Measurements from ENCODE around the gene UGT1A8. TPM values are rescaled to one million over a fixed set of nuclear protein-coding genes. Genes with fewer than 3 reads are reported as not detected.
"Not testable (repeated sequence)": the region's sequence is repeated elsewhere in the genome, so short reads cannot be mapped to it uniquely, and the experiment has no call there.

UGT1A8 gene
- total RNA-seq, 5 donors from 2014 or later (not counting 1 experiment from before 2014, with no cell fraction given): not detected

- Histone ChIP-seq H3K27me3 (replicated peaks in 1 of 2; ENCODE audit: control insufficient read depth in 2 of 2, extremely low read depth in 1 of 2, insufficient read depth in 2 of 2, low read length in 1 of 2) (peaks cover 0 to 6% of the 10 kb centered on the region in 2 experiments), H3K4me1 (ENCODE audit: control insufficient read depth in 1 of 2, extremely low read depth in 1 of 2, insufficient read depth in 2 of 2, low read length in 2 of 2) (no peaks in the 10 kb centered on the region), H3K4me3 (ENCODE audit: control insufficient read depth in 1 of 2, extremely low read depth in 1 of 2, low read length in 1 of 2) (no peak overlapping the region), H3K27ac (ENCODE audit: low read length) (no peak overlapping the region), H3K36me3 (ENCODE audit: control insufficient read depth in 2 of 2, extremely low read depth in 1 of 2, insufficient read depth in 1 of 2, low read length in 1 of 2) (no peaks in the 10 kb centered on the region), H3K9me3 (no peaks in the 10 kb centered on the region)
- Mint-ChIP-seq H3K4me3 (no peak overlapping the region), H3K36me3 (no peaks in the 10 kb centered on the region), H3K9me3 (no peaks in the 10 kb centered on the region), H3K4me1 (no peaks in the 10 kb centered on the region), H3K27ac (no peak overlapping the region), H3K27me3 (peaks cover 29 to 30% of the 10 kb centered on the region in 2 donors)
- 90% methylated on average over 1 of the region's 1 CpG for WGBS (ENCODE audit: insufficient coverage)
- ATAC-seq (replicated peaks in 1 of 4): no peak
- CTCF ChIA-PET: no interaction called here
- DNase-seq: no peak
- POLR2A ChIA-PET: no interaction called here
These were observed 33.2 kb upstream of the UGT1A8 start for GRCh38 chr2:233584210-233584609.

GRCh38 chr2:233588400-233588799 lies 29.0 kb upstream of the UGT1A8 start:
- no peaks in the 10 kb centered on the region for H3K4me1 ChIP-seq (ENCODE audit: control insufficient read depth in 1 of 2, extremely low read depth in 1 of 2, insufficient read depth in 2 of 2, low read length in 2 of 2)
- H3K36me3 ChIP-seq (ENCODE audit: control insufficient read depth in 2 of 2, extremely low read depth in 1 of 2, insufficient read depth in 1 of 2, low read length in 1 of 2): no peaks in the 10 kb centered on the region
- CTCF ChIA-PET: no interaction called here
- no peak overlapping the region for H3K27ac Mint-ChIP-seq
- POLR2A ChIA-PET: no interaction called here
- H3K27me3 ChIP-seq (replicated peaks in 1 of 2; ENCODE audit: control insufficient read depth in 2 of 2, extremely low read depth in 1 of 2, insufficient read depth in 2 of 2, low read length in 1 of 2): peaks cover 0 to 13% of the 10 kb centered on the region in 2 experiments
- no peaks in the 10 kb centered on the region for H3K36me3 Mint-ChIP-seq
- H3K9me3 Mint-ChIP-seq: no peaks in the 10 kb centered on the region
- H3K9me3 ChIP-seq: no peaks in the 10 kb centered on the region
- H3K4me1 Mint-ChIP-seq: no peaks in the 10 kb centered on the region
- WGBS (ENCODE audit: insufficient coverage): 100% methylated on average over 1 of the region's 2 CpGs
- no peak overlapping the region for H3K27ac ChIP-seq (ENCODE audit: low read length)
- H3K27me3 Mint-ChIP-seq: peaks cover 37 to 38% of the 10 kb centered on the region in 2 donors
- ATAC-seq (replicated peaks in 1 of 4): no peak
- DNase-seq: no peak
- no peak overlapping the region for H3K4me3 Mint-ChIP-seq
- H3K4me3 ChIP-seq (ENCODE audit: control insufficient read depth in 1 of 2, extremely low read depth in 1 of 2, low read length in 1 of 2): no peak overlapping the region

GRCh38 chr2:233592706-233593105 lies 24.7 kb upstream of the UGT1A8 start:
- H3K27ac ChIP-seq (ENCODE audit: low read length); H3K4me1 Mint-ChIP-seq; H3K27ac Mint-ChIP-seq; CTCF ChIA-PET; H3K27me3 ChIP-seq (replicated peaks in 1 of 2; ENCODE audit: control insufficient read depth in 2 of 2, extremely low read depth in 1 of 2, insufficient read depth in 2 of 2, low read length in 1 of 2); DNase-seq; H3K9me3 ChIP-seq; H3K4me1 ChIP-seq (ENCODE audit: control insufficient read depth in 1 of 2, extremely low read depth in 1 of 2, insufficient read depth in 2 of 2, low read length in 2 of 2); POLR2A ChIA-PET; H3K9me3 Mint-ChIP-seq; H3K4me3 Mint-ChIP-seq; ATAC-seq (replicated peaks in 1 of 4); H3K36me3 Mint-ChIP-seq; H3K36me3 ChIP-seq (ENCODE audit: control insufficient read depth in 2 of 2, extremely low read depth in 1 of 2, insufficient read depth in 1 of 2, low read length in 1 of 2); H3K4me3 ChIP-seq (ENCODE audit: control insufficient read depth in 1 of 2, extremely low read depth in 1 of 2, low read length in 1 of 2): not testable (repeated sequence)
- H3K27me3 Mint-ChIP-seq: peaks cover 16 to 22% of the 10 kb centered on the region in 2 donors
- no CpG with 5 or more reads among the region's 1 CpG for WGBS (ENCODE audit: insufficient coverage)

GRCh38 chr2:233593201-233593600 lies 24.2 kb upstream of the UGT1A8 start:
- Histone ChIP-seq H3K4me3 (ENCODE audit: control insufficient read depth in 1 of 2, extremely low read depth in 1 of 2, low read length in 1 of 2) (no peak overlapping the region), H3K36me3 (ENCODE audit: control insufficient read depth in 2 of 2, extremely low read depth in 1 of 2, insufficient read depth in 1 of 2, low read length in 1 of 2) (no peaks in the 10 kb centered on the region), H3K4me1 (ENCODE audit: control insufficient read depth in 1 of 2, extremely low read depth in 1 of 2, insufficient read depth in 2 of 2, low read length in 2 of 2) (no peaks in the 10 kb centered on the region), H3K27me3 (replicated peaks in 1 of 2; ENCODE audit: control insufficient read depth in 2 of 2, extremely low read depth in 1 of 2, insufficient read depth in 2 of 2, low read length in 1 of 2) (peaks cover 0 to 10% of the 10 kb centered on the region in 2 experiments), H3K9me3 (no peaks in the 10 kb centered on the region), H3K27ac (ENCODE audit: low read length) (no peak overlapping the region)
- POLR2A ChIA-PET: no interaction called here
- no peak for DNase-seq
- peaks cover 15 to 19% of the 10 kb centered on the region in 2 donors for H3K27me3 Mint-ChIP-seq
- no peaks in the 10 kb centered on the region for H3K36me3 Mint-ChIP-seq
- ATAC-seq (replicated peaks in 1 of 4): no peak
- no peak overlapping the region for H3K4me3 Mint-ChIP-seq
- no peak overlapping the region for H3K27ac Mint-ChIP-seq
- no CpG with 5 or more reads among the region's 8 CpGs for WGBS (ENCODE audit: insufficient coverage)
- H3K9me3 Mint-ChIP-seq: no peaks in the 10 kb centered on the region
- H3K4me1 Mint-ChIP-seq: no peaks in the 10 kb centered on the region
- CTCF ChIA-PET: no interaction called here

- Mint-ChIP-seq H3K4me1 (no peaks in the 10 kb centered on the region), H3K4me3 (no peak overlapping the region), H3K27me3 (peaks cover 22 to 23% of the 10 kb centered on the region in 2 donors), H3K9me3 (peaks cover 0 to 2% (median 0%) of the 10 kb centered on the region in 3 donors), H3K36me3 (peaks cover under 1% of the 10 kb centered on the region), H3K27ac (no peak overlapping the region)
- DNase-seq (no peak), ATAC-seq (replicated peaks in 1 of 4) (no peak)
- Histone ChIP-seq H3K4me3 (ENCODE audit: control insufficient read depth in 1 of 2, extremely low read depth in 1 of 2, low read length in 1 of 2) (no peak overlapping the region), H3K9me3 (no peaks in the 10 kb centered on the region), H3K27ac (ENCODE audit: low read length) (no peak overlapping the region), H3K27me3 (replicated peaks in 1 of 2; ENCODE audit: control insufficient read depth in 2 of 2, extremely low read depth in 1 of 2, insufficient read depth in 2 of 2, low read length in 1 of 2) (peaks cover 0 to 6% of the 10 kb centered on the region in 2 experiments), H3K4me1 (ENCODE audit: control insufficient read depth in 1 of 2, extremely low read depth in 1 of 2, insufficient read depth in 2 of 2, low read length in 2 of 2) (no peaks in the 10 kb centered on the region), H3K36me3 (ENCODE audit: control insufficient read depth in 2 of 2, extremely low read depth in 1 of 2, insufficient read depth in 1 of 2, low read length in 1 of 2) (no peaks in the 10 kb centered on the region)
- WGBS (ENCODE audit: insufficient coverage): no CpG with 5 or more reads among the region's 1 CpG
- POLR2A ChIA-PET: no interaction called here
- CTCF ChIA-PET: no interaction called here
These were observed 19.9 kb upstream of the UGT1A8 start for GRCh38 chr2:233597522-233597921.

GRCh38 chr2:233598952-233599351 lies 18.5 kb upstream of the UGT1A8 start:
- no peak for DNase-seq
- no peaks in the 10 kb centered on the region for H3K9me3 ChIP-seq
- H3K27me3 Mint-ChIP-seq: peaks cover 22 to 26% of the 10 kb centered on the region in 2 donors
- ChIA-PET POLR2A (no interaction called here), CTCF (no interaction called here)
- H3K27me3 ChIP-seq (replicated peaks in 1 of 2; ENCODE audit: control insufficient read depth in 2 of 2, extremely low read depth in 1 of 2, insufficient read depth in 2 of 2, low read length in 1 of 2): peaks cover 0 to 8% of the 10 kb centered on the region in 2 experiments
- no peak overlapping the region for H3K4me3 Mint-ChIP-seq
- H3K4me1 ChIP-seq (ENCODE audit: control insufficient read depth in 1 of 2, extremely low read depth in 1 of 2, insufficient read depth in 2 of 2, low read length in 2 of 2): no peaks in the 10 kb centered on the region
- H3K36me3 ChIP-seq (ENCODE audit: control insufficient read depth in 2 of 2, extremely low read depth in 1 of 2, insufficient read depth in 1 of 2, low read length in 1 of 2): no peaks in the 10 kb centered on the region
- no CpG with 5 or more reads among the region's 3 CpGs for WGBS (ENCODE audit: insufficient coverage)
- peaks cover 4 to 7% (median 6%) of the 10 kb centered on the region in 3 donors for H3K9me3 Mint-ChIP-seq
- H3K27ac ChIP-seq (ENCODE audit: low read length): no peak overlapping the region
- no peaks in the 10 kb centered on the region for H3K4me1 Mint-ChIP-seq
- ATAC-seq (replicated peaks in 1 of 4): no peak
- H3K4me3 ChIP-seq (ENCODE audit: control insufficient read depth in 1 of 2, extremely low read depth in 1 of 2, low read length in 1 of 2): no peak overlapping the region
- peaks cover 3% of the 10 kb centered on the region for H3K36me3 Mint-ChIP-seq
- no peak overlapping the region for H3K27ac Mint-ChIP-seq

- Mint-ChIP-seq H3K4me1 (no peaks in the 10 kb centered on the region), H3K27me3 (peaks cover 21 to 26% of the 10 kb centered on the region in 2 donors), H3K9me3 (peaks cover 4 to 7% (median 6%) of the 10 kb centered on the region in 3 donors), H3K36me3 (peaks cover 3% of the 10 kb centered on the region), H3K27ac (no peak overlapping the region), H3K4me3 (no peak overlapping the region)
- H3K9me3 ChIP-seq: no peaks in the 10 kb centered on the region
- POLR2A ChIA-PET: no interaction called here
- no peaks in the 10 kb centered on the region for H3K4me1 ChIP-seq (ENCODE audit: control insufficient read depth in 1 of 2, extremely low read depth in 1 of 2, insufficient read depth in 2 of 2, low read length in 2 of 2)
- H3K27me3 ChIP-seq (replicated peaks in 1 of 2; ENCODE audit: control insufficient read depth in 2 of 2, extremely low read depth in 1 of 2, insufficient read depth in 2 of 2, low read length in 1 of 2): peaks cover 0 to 8% of the 10 kb centered on the region in 2 experiments
- H3K4me3 ChIP-seq (ENCODE audit: control insufficient read depth in 1 of 2, extremely low read depth in 1 of 2, low read length in 1 of 2): no peak overlapping the region
- 88% methylated on average over 2 of the region's 2 CpGs for WGBS (ENCODE audit: insufficient coverage)
- no peaks in the 10 kb centered on the region for H3K36me3 ChIP-seq (ENCODE audit: control insufficient read depth in 2 of 2, extremely low read depth in 1 of 2, insufficient read depth in 1 of 2, low read length in 1 of 2)
- CTCF ChIA-PET: no interaction called here
- ATAC-seq (replicated peaks in 1 of 4) (no peak), DNase-seq (no peak)
- H3K27ac ChIP-seq (ENCODE audit: low read length): no peak overlapping the region
These were observed 17.0 kb upstream of the UGT1A8 start for GRCh38 chr2:233600386-233600785.

Measured in T-cell (primary cell).